Measurements from ENCODE around the gene GOT1. TPM values are rescaled to one million over a fixed set of nuclear protein-coding genes. Genes with fewer than 3 reads are reported as not detected.

GOT1 gene
- total RNA-seq, result 10 to 100 TPM in 2 of 4 donors, 1 to 10 TPM in 2; 6.2 to 18.3 (median 11.7) TPM

DNA sequence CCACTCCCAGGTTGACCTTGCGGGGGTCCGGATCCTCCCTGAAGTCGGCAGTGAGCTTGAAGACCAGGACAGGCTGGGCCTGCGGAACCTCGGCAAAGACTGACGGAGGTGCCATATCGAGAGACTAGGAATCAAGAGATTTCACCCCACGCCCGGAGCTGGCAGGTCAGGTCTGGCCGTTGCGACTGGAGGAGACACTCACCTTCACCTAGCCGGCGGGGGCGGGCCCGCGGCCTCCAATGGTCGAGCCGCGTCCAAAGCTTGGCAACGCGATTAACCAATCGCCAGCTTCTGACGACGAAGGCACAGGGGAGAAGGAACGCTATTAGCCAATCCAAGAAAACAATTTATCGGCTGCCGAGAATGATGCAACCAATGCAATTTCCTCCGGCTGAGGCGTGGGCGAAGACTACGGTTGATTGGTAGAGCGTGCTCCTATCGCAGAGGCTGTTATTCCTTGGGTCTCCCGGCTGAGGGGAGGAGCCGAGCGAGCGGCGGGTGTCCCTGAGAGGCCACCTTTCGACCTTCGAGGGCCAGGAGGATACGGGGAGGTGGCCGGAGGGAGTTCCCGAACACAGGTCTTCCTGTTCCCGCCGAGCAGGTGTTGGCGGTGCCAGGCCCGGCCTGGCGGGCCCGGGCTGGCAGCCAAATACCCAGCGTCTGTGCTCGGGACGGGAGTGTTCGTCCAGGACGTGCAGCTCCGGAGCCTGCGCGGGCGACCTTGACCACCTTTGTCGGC, at the start of gene GOT1:
GOT1 (minus strand) TSS at position 174 of the 739 bp plus-strand sequence; CDS start at position 115, 59 bp downstream.
- no peak for TF ChIP-seq CTCF (IDR thresholded peaks at IDR 0.05; ENCODE audit: low read depth)

DNA sequence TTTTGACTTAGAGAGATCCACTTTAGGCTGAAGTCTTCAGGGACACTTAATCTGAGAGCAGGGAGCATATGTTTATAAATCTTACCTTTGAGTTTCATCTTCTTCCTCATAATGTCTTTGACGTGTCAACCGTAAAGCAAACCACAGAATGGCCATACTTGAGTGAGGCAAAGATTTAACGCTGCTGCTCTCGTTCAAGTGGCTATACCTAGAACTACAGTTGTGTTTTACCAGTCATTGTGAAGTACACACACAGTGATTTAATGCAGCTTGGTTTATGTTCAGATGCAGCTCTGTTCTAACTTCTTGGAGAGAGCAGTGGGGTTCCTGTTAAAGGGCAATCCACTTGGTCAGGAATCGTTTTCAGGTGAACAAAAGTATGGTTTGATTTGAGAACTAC, 39.9 kb upstream of the GOT1 start:
- TF ChIP-seq CTCF (IDR thresholded peaks at IDR 0.05; ENCODE audit: low read depth), result no peak

DNA sequence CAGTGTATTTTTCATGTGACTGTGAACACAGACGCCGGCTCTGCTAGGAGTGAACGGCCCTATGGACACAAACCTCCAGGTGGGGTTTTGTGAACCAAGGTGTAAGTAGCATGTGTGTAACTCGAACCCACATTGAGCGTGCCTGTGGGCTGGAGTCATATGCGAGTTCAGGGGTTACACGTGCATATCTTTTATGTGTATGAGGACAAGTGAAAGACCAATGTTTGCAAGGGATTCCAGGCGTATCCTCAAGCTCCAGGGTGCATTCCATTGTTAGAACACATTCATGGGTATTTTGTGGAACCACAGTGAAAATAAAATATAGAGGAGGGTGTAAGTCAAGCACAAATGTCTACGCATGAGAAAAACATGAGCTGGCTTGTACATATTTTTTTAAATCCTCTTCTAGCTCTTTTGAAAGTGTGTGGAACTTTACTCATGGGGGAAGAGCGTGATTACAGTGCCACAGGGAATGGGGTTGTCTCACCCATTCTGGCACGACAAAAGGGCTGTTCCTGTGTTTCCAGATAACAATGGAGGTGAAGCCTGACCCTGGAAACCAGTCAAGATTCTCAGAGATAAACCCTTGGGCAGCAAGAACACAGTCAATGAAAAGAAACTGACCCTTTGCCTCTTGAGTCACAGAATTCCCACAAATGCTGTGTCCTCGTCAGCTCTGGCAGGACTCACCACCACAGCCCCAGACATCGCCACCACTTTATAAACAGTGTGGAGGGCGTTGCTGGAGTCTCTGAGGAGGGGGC, 37.0 kb upstream of the GOT1 start:
- TF ChIP-seq CTCF (IDR thresholded peaks at IDR 0.05; ENCODE audit: low read depth), result no peak

- TF ChIP-seq CTCF (IDR thresholded peaks at IDR 0.05; ENCODE audit: low read depth), result no peak
These were observed 36.3 kb upstream of the GOT1 start for GRCh38 chr10:99466632-99467223.

DNA sequence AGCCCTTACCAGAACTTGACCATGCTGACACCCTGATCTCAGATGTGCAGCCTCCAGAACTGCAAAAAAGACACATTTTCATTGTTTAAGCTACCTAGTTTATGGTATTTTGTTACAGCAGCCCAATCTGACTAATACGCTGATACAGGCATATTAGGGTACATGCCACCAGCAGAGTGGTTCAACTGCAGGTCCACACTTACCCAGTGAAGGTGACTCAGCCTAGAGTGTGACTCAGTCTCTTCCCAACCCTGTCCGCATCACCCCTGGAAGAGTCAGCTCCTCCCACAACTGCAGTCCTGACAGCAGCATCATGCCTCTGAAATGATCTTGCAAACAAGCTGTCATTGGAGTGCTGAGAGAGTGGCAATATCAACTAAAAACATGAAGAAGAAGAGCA, 30.8 kb upstream of the GOT1 start:
- no peak for TF ChIP-seq CTCF (IDR thresholded peaks at IDR 0.05; ENCODE audit: low read depth)

DNA sequence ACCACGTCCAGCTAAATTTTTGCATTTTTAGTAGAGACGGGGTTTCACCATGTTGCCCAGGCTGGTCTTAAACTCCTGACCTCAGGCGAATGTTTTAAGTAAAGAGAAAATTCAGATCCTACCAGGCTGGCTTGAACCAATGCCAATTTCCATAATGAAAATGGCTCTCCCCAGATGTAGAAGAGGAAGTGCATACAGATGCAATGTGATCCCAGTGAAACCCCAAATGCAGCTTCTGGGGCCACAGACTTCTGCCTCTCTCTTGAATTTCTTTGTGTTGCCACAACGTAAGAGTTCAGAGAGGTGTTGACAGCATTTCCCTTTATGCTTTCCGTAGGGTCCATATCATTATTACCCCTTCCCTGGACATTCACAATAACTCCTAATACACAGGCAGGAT, 29.6 kb upstream of the GOT1 start:
- TF ChIP-seq CTCF (IDR thresholded peaks at IDR 0.05; ENCODE audit: low read depth), result no peak

DNA sequence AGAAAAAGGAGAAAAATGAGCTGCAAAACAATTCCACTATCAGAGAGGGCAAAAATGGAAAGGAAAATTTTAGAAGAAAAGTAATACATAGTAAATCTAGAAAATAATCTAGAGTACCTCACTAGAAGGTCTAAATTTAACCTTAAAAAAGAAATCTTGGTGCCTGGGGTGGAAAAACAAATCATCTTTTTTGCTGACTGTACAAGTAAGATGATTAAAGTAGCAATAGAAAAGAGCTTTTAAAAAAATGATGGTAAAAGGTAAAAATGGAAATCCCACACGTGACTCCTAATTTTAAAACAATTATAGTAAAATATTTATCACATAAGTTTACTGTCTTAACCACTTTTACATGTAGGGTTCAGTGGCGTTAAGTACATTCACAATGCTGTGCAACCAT, 28.8 kb upstream of the GOT1 start:
- no peak for TF ChIP-seq CTCF (IDR thresholded peaks at IDR 0.05; ENCODE audit: low read depth)
